ENCODE data around the gene STAM2. TPM values are rescaled to one million over a fixed set of nuclear protein-coding genes. Genes with fewer than 3 reads are reported as not detected.

Gene STAM2
- total RNA-seq, 1 experiment from 2014 or later, result 7.8 TPM

GRCh38 chr2:152086231-152086630 lies 89.3 kb downstream of the STAM2 start:
- H3K36me3 ChIP-seq (replicated peaks; ENCODE audit: control insufficient read depth, insufficient read depth, low read length), result no peaks in the 10 kb centered on the region
- H3K27me3 ChIP-seq (ENCODE audit: control insufficient read depth, insufficient read depth, low read length), result no peaks in the 10 kb centered on the region
- H3K4me3 ChIP-seq (ENCODE audit: insufficient read depth, low read depth, low read length), result no peak overlapping the region
- no peak for DNase-seq

GRCh38 chr2:152084076-152084475 lies 91.5 kb downstream of the STAM2 start:
- no peak for DNase-seq
- Histone ChIP-seq H3K27me3 (ENCODE audit: control insufficient read depth, insufficient read depth, low read length) (no peaks in the 10 kb centered on the region), H3K36me3 (replicated peaks; ENCODE audit: control insufficient read depth, insufficient read depth, low read length) (no peaks in the 10 kb centered on the region), H3K4me3 (ENCODE audit: insufficient read depth, low read depth, low read length) (no peak overlapping the region)

- no peak for DNase-seq
- no peaks in the 10 kb centered on the region for H3K27me3 ChIP-seq (ENCODE audit: control insufficient read depth, insufficient read depth, low read length)
- no peaks in the 10 kb centered on the region for H3K36me3 ChIP-seq (replicated peaks; ENCODE audit: control insufficient read depth, insufficient read depth, low read length)
- H3K4me3 ChIP-seq (ENCODE audit: insufficient read depth, low read depth, low read length), result no peak overlapping the region
Measured at GRCh38 chr2:152083202-152083875, 92.2 kb downstream of the STAM2 start.

- no peak for DNase-seq
- no peaks in the 10 kb centered on the region for H3K36me3 ChIP-seq (replicated peaks; ENCODE audit: control insufficient read depth, insufficient read depth, low read length)
Measured at GRCh38 chr2:152078662-152079061, 96.9 kb downstream of the STAM2 start.

GRCh38 chr2:152078023-152078422 lies 97.5 kb downstream of the STAM2 start:
- Histone ChIP-seq H3K27me3 (ENCODE audit: control insufficient read depth, insufficient read depth, low read length) (no peaks in the 10 kb centered on the region), H3K4me3 (ENCODE audit: insufficient read depth, low read depth, low read length) (no peak overlapping the region), H3K36me3 (replicated peaks; ENCODE audit: control insufficient read depth, insufficient read depth, low read length) (no peaks in the 10 kb centered on the region)
- DNase-seq, result no peak

More at GRCh38 chr2:152078662-152079061, 96.9 kb downstream of the STAM2 start:
- Histone ChIP-seq H3K27me3 (ENCODE audit: control insufficient read depth, insufficient read depth, low read length) (no peaks in the 10 kb centered on the region), H3K4me3 (ENCODE audit: insufficient read depth, low read depth, low read length) (no peak overlapping the region)

- no peaks in the 10 kb centered on the region for H3K36me3 ChIP-seq (replicated peaks; ENCODE audit: control insufficient read depth, insufficient read depth, low read length)
- DNase-seq, result no peak
- no peak overlapping the region for H3K4me3 ChIP-seq (ENCODE audit: insufficient read depth, low read depth, low read length)
- H3K27me3 ChIP-seq (ENCODE audit: control insufficient read depth, insufficient read depth, low read length), result no peaks in the 10 kb centered on the region
Measured at GRCh38 chr2:152075461-152076050, 100.0 kb downstream of the STAM2 start.

- DNase-seq, result no peak
- H3K36me3 ChIP-seq (replicated peaks; ENCODE audit: control insufficient read depth, insufficient read depth, low read length), result no peaks in the 10 kb centered on the region
- no peaks in the 10 kb centered on the region for H3K27me3 ChIP-seq (ENCODE audit: control insufficient read depth, insufficient read depth, low read length)
- H3K4me3 ChIP-seq (ENCODE audit: insufficient read depth, low read depth, low read length), result no peak overlapping the region
Measured at GRCh38 chr2:152072011-152072410, 103.6 kb downstream of the STAM2 start.

- DNase-seq, result no peak
- Histone ChIP-seq H3K36me3 (replicated peaks; ENCODE audit: control insufficient read depth, insufficient read depth, low read length) (no peaks in the 10 kb centered on the region), H3K27me3 (ENCODE audit: control insufficient read depth, insufficient read depth, low read length) (no peaks in the 10 kb centered on the region), H3K4me3 (ENCODE audit: insufficient read depth, low read depth, low read length) (no peak overlapping the region)
Measured at GRCh38 chr2:152071518-152071917, 104.0 kb downstream of the STAM2 start.

- DNase-seq, result no peak
- no peak overlapping the region for H3K4me3 ChIP-seq (ENCODE audit: insufficient read depth, low read depth, low read length)
- H3K36me3 ChIP-seq (replicated peaks; ENCODE audit: control insufficient read depth, insufficient read depth, low read length), result no peaks in the 10 kb centered on the region
- no peaks in the 10 kb centered on the region for H3K27me3 ChIP-seq (ENCODE audit: control insufficient read depth, insufficient read depth, low read length)
Measured at GRCh38 chr2:152071092-152071491, 104.5 kb downstream of the STAM2 start.

- no peak for DNase-seq
- Histone ChIP-seq H3K27me3 (ENCODE audit: control insufficient read depth, insufficient read depth, low read length) (no peaks in the 10 kb centered on the region), H3K36me3 (replicated peaks; ENCODE audit: control insufficient read depth, insufficient read depth, low read length) (no peaks in the 10 kb centered on the region), H3K4me3 (ENCODE audit: insufficient read depth, low read depth, low read length) (no peak overlapping the region)
Measured at GRCh38 chr2:152068226-152068625, 107.3 kb downstream of the STAM2 start.

GRCh38 chr2:152067823-152068222 lies 107.7 kb downstream of the STAM2 start:
- DNase-seq, result no peak
- H3K27me3 ChIP-seq (ENCODE audit: control insufficient read depth, insufficient read depth, low read length), result no peaks in the 10 kb centered on the region
- H3K36me3 ChIP-seq (replicated peaks; ENCODE audit: control insufficient read depth, insufficient read depth, low read length), result no peaks in the 10 kb centered on the region
- no peak overlapping the region for H3K4me3 ChIP-seq (ENCODE audit: insufficient read depth, low read depth, low read length)

Other genes with a start within 250 kb of the STAM2 start
- 0.83 and 1.7 TPM in 2 replicates for gene CACNB4, start 76.7 kb downstream of the STAM2 start, total RNA-seq (2014; rRNA removed; shearing (Covaris generic))
- gene FMNL2, start 159.4 kb upstream of the STAM2 start, total RNA-seq (2014; rRNA removed; shearing (Covaris generic)), result 20.0 and 32.7 TPM in 2 replicates

All from H7 (cell line).